Aorta (tissue), 5 donors: Measurements from ENCODE around the gene ABCC4. TPM values are rescaled to one million over a fixed set of nuclear protein-coding genes. Genes with fewer than 3 reads are reported as not detected.

Source experiments
- ATAC-seq: fragments of 200-7000 bp; cut with Tn5 transposase; one replicate; pipeline ENCODE4 v1.9.1; 2022; ENCODE audit warnings: moderate library complexity; ENCODE audit not compliant: low FRiP score
- DNase-seq, 2 donors: peaks; one replicate each; pipeline ENCODE4 v3.0.0-alpha.2; 2020
- H3K27ac ChIP-seq, 2 donors: one replicate each; pipeline ENCODE4 v1.5.1; 2013; ENCODE audit warnings: low read length in 2 of 2, mild to moderate bottlenecking in 2 of 2, moderate library complexity in 2 of 2, control low read depth in 1 of 2, inconsistent platforms in 1 of 2, low read depth in 1 of 2
- H3K27me3 ChIP-seq, 2 donors: one replicate each; pipeline ENCODE4 v1.6.1; 2013; ENCODE audit warnings: control low read depth in 1 of 2, low read length in 1 of 2, mild to moderate bottlenecking in 1 of 2, moderate library complexity in 1 of 2; ENCODE audit not compliant: insufficient read depth in 2 of 2, control insufficient read depth in 1 of 2
- H3K36me3 ChIP-seq, 2 donors: one replicate each; pipeline ENCODE4 v1.6.1; 2013; ENCODE audit warnings: control low read depth in 1 of 2, low read length in 1 of 2, mild to moderate bottlenecking in 1 of 2; ENCODE audit not compliant: insufficient read depth in 2 of 2, control insufficient read depth in 1 of 2
- H3K4me1 ChIP-seq, 2 donors: one replicate each; pipeline ENCODE4 v1.6.1; 2013; ENCODE audit warnings: low read length in 2 of 2, control low read depth in 1 of 2, mild to moderate bottlenecking in 1 of 2, moderate library complexity in 1 of 2; ENCODE audit not compliant: insufficient read depth in 2 of 2, control insufficient read depth in 1 of 2
- H3K4me3 ChIP-seq, 2 donors: one replicate each; pipeline ENCODE4 v1.5.1; 2013; ENCODE audit warnings: low read length in 2 of 2, control low read depth in 1 of 2, mild to moderate bottlenecking in 1 of 2
- H3K9me3 ChIP-seq: one replicate; pipeline ENCODE4 v1.6.1; 2013; ENCODE audit warnings: mild to moderate bottlenecking, low read length; ENCODE audit not compliant: control insufficient read depth
- WGBS, 2 donors: extraction: QIAGEN DNeasy Blood & Tissue Kit; methylation state at CpG; one replicate each; pipeline ENCODE4 v1.1.7; 2013; 5-methylcytosine and 5-hydroxymethylcytosine counted together
- intact Hi-C, 2 donors: fragments of 100-400 bp; cut with DNase I; formaldehyde crosslinking; loops; one replicate each; pipeline versions ENCODE4 v1.14.2 to v1.15.0; 2022
- polyA plus RNA-seq, 2 donors: library from polyadenylated mRNA; stranded (reverse); fragments of 200-250 nt; gene quantifications; one replicate each; pipeline ENCODE4 v1.2.3, GENCODE V29; 2013
- total RNA-seq, 2 donors: library from RNA; stranded (reverse); fragmentation: NEBNext Ultra II Directional; extraction: Animal tissue kit (Norgen Biotek cat#: 25700); gene quantifications; one replicate each; pipeline ENCODE4 v1.2.1, GENCODE V29; 2021
- donor health status: healthy with polysubstance abuse.
- donor health status: Bipolar disorder and iron deficiency.
- donor health status: DM: no; HTN: no; CAD: no.
- donor health status: DM: no; HTN: no; CAD: no.
- donor health status: DM: yes; HTN: yes; CAD: no.

ABCC4 gene
- total and polyA plus RNA-seq, 4 donors = 0.38 to 18.6 (median 5.9) TPM

- DNase-seq = no peak
- ATAC-seq = no peak
- Histone ChIP-seq H3K4me3 (no peak overlapping the region), H3K27me3 (no peaks in the 10 kb centered on the region), H3K27ac (no peak overlapping the region), H3K36me3 (no peaks in the 10 kb centered on the region), H3K9me3 (no peaks in the 10 kb centered on the region), H3K4me1 (no peaks in the 10 kb centered on the region)
- intact Hi-C loops = no loop called here
Measured at GRCh38 chr13:95005300-95005699, 296.0 kb downstream of the ABCC4 start.

GRCh38 chr13:95003019-95003813, 298.0 kb downstream of the ABCC4 start:
- Histone ChIP-seq H3K4me3 (no peak overlapping the region), H3K36me3 (no peaks in the 10 kb centered on the region), H3K9me3 (no peaks in the 10 kb centered on the region), H3K27me3 (no peaks in the 10 kb centered on the region), H3K27ac (no peak overlapping the region), H3K4me1 (no peaks in the 10 kb centered on the region)
- intact Hi-C loops = no loop called here
- ATAC-seq = peak; percentile 54
- no peak for DNase-seq
- WGBS, 2 donors = 3% methylated on average over 33 to 41 of the region's 41 CpGs

GRCh38 chr13:95002126-95002525, 299.1 kb downstream of the ABCC4 start:
- no peak for DNase-seq
- Histone ChIP-seq H3K4me3 (no peak overlapping the region), H3K27ac (no peak overlapping the region), H3K27me3 (no peaks in the 10 kb centered on the region), H3K36me3 (no peaks in the 10 kb centered on the region), H3K9me3 (peaks cover 2% of the 10 kb centered on the region), H3K4me1 (no peaks in the 10 kb centered on the region)
- ATAC-seq = no peak
- intact Hi-C loops = no loop called here
- 86 to 90% methylated on average over 8 of the region's 8 CpGs for WGBS, 2 donors

- Histone ChIP-seq H3K27me3 (no peaks in the 10 kb centered on the region), H3K4me3 (no peak overlapping the region), H3K27ac (no peak overlapping the region), H3K4me1 (no peaks in the 10 kb centered on the region), H3K36me3 (no peaks in the 10 kb centered on the region), H3K9me3 (peaks cover 3% of the 10 kb centered on the region)
- 23 to 33% methylated on average over 2 of the region's 2 CpGs for WGBS, 2 donors
- ATAC-seq = no peak
- DNase-seq = no peak
- intact Hi-C loops = no loop called here
Measured at GRCh38 chr13:94999871-95000270, 301.4 kb downstream of the ABCC4 start.

GRCh38 chr13:94997126-94997525, 304.1 kb downstream of the ABCC4 start:
- Histone ChIP-seq H3K9me3 (peaks cover 3% of the 10 kb centered on the region), H3K27me3 (no peaks in the 10 kb centered on the region), H3K27ac (no peak overlapping the region), H3K4me1 (no peaks in the 10 kb centered on the region), H3K36me3 (no peaks in the 10 kb centered on the region), H3K4me3 (no peak overlapping the region)
- no peak for DNase-seq
- intact Hi-C loops = no loop called here
- no peak for ATAC-seq

GRCh38 chr13:94996445-94996844, 304.8 kb downstream of the ABCC4 start:
- no peak overlapping the region for H3K27ac ChIP-seq
- no peaks in the 10 kb centered on the region for H3K4me1 ChIP-seq
- intact Hi-C loops = no loop called here
- no peaks in the 10 kb centered on the region for H3K27me3 ChIP-seq
- DNase-seq = no peak
- H3K9me3 ChIP-seq = peaks cover 3% of the 10 kb centered on the region
- H3K4me3 ChIP-seq = no peak overlapping the region
- 30 to 41% methylated on average over 1 of the region's 1 CpG for WGBS, 2 donors
- no peak for ATAC-seq
- H3K36me3 ChIP-seq = no peaks in the 10 kb centered on the region

GRCh38 chr13:94994506-94994905, 306.7 kb downstream of the ABCC4 start:
- DNase-seq (no peak), ATAC-seq (no peak)
- Histone ChIP-seq H3K27ac (no peak overlapping the region), H3K9me3 (peaks cover 3% of the 10 kb centered on the region), H3K27me3 (no peaks in the 10 kb centered on the region), H3K36me3 (no peaks in the 10 kb centered on the region), H3K4me1 (no peaks in the 10 kb centered on the region), H3K4me3 (no peak overlapping the region)
- intact Hi-C loops = no loop called here
- WGBS, 2 donors = 52 to 83% methylated on average over 3 of the region's 3 CpGs

GRCh38 chr13:94993616-94994015, 307.6 kb downstream of the ABCC4 start:
- peaks cover 3% of the 10 kb centered on the region for H3K9me3 ChIP-seq
- ATAC-seq = no peak
- no peak overlapping the region for H3K4me3 ChIP-seq
- H3K36me3 ChIP-seq = no peaks in the 10 kb centered on the region
- H3K27me3 ChIP-seq = no peaks in the 10 kb centered on the region
- H3K4me1 ChIP-seq = no peaks in the 10 kb centered on the region
- 46 to 57% methylated on average over 3 of the region's 3 CpGs for WGBS, 2 donors
- DNase-seq = no peak
- intact Hi-C loops = no loop called here
- H3K27ac ChIP-seq = no peak overlapping the region
